GM23338 (cell line): Measurements from ENCODE around the gene IGFBP5. TPM values are rescaled to one million over a fixed set of nuclear protein-coding genes. Genes with fewer than 3 reads are reported as not detected.

Experiments used
- ATAC-seq: fragments of 200-7000 bp; cut with Tn5 transposase; 3 replicates; pipeline ENCODE4 v1.9.1; 2020
- DNase-seq: peaks from one replicate; pipeline ENCODE4 v3.0.0-alpha.2; 2015; ENCODE audit warnings: low spot score
- H2AFZ ChIP-seq: fragments of 200-600 bp; sonication (generic); 2 replicates; pipeline ENCODE4 v1.8.0; 2016; ENCODE audit warnings: antibody characterized with exemption, mild to moderate bottlenecking, moderate library complexity
- H3F3A ChIP-seq: fragments of 200-600 bp; sonication (generic); replicated peaks from 2 replicates; pipeline ENCODE4 v1.8.0; 2017; ENCODE audit warnings: antibody characterized with exemption, mixed run types, low read depth
- H3K27ac ChIP-seq: fragments of 200-600 bp; sonication (generic); 2 replicates; pipeline ENCODE4 v1.6.1; 2016; ENCODE audit warnings: low read depth
- H3K27me3 ChIP-seq: fragments of 200-600 bp; sonication (generic); 2 replicates; pipeline ENCODE4 v1.8.0; 2016; ENCODE audit warnings: mild to moderate bottlenecking, mixed run types, moderate library complexity; ENCODE audit not compliant: insufficient read depth
- H3K36me3 ChIP-seq: fragments of 200-600 bp; sonication (generic); 2 replicates; pipeline ENCODE4 v1.8.0; 2016; ENCODE audit warnings: mild to moderate bottlenecking; ENCODE audit not compliant: insufficient read depth
- H3K4me1 ChIP-seq: fragments of 200-600 bp; sonication (generic); 2 replicates; pipeline ENCODE4 v1.8.0; 2016; ENCODE audit warnings: mild to moderate bottlenecking, moderate library complexity; ENCODE audit not compliant: insufficient read depth
- H3K4me2 ChIP-seq: fragments of 200-600 bp; sonication (generic); 2 replicates; pipeline ENCODE4 v1.7.1; 2017; ENCODE audit warnings: mixed run types
- H3K4me3 ChIP-seq: fragments of 200-600 bp; sonication (generic); 2 replicates; pipeline ENCODE4 v1.6.1; 2016; ENCODE audit warnings: mixed run types
- H3K79me2 ChIP-seq: fragments of 200-600 bp; sonication (generic); replicated peaks from 2 replicates; pipeline ENCODE4 v1.8.0; 2017; ENCODE audit warnings: mild to moderate bottlenecking; ENCODE audit not compliant: insufficient read depth
- H3K9me2 ChIP-seq: fragments of 200-600 bp; sonication (generic); 2 replicates; pipeline ENCODE4 v1.8.0; 2017; ENCODE audit not compliant: insufficient read depth
- H4K20me1 ChIP-seq: fragments of 200-600 bp; sonication (generic); replicated peaks from 2 replicates; pipeline ENCODE4 v1.8.0; 2017; ENCODE audit warnings: mild to moderate bottlenecking; ENCODE audit not compliant: insufficient read depth
- H3K27ac Mint-ChIP-seq: 2 replicates; pipeline ENCODE4 v1.8.0; 2020; ENCODE audit warnings: inconsistent platforms, mild to moderate bottlenecking, moderate library complexity, mixed read lengths
- H3K27me3 Mint-ChIP-seq: 3 replicates; pipeline ENCODE4 v1.8.0; 2022; ENCODE audit warnings: low read depth, mild to moderate bottlenecking, moderate library complexity, mixed read lengths, inconsistent platforms; ENCODE audit not compliant: insufficient read depth, poor library complexity
- H3K36me3 Mint-ChIP-seq: 3 replicates; pipeline ENCODE4 v1.8.0; 2021; ENCODE audit warnings: low read depth, mild to moderate bottlenecking, inconsistent platforms, moderate library complexity, mixed read lengths
- H3K4me1 Mint-ChIP-seq: 3 replicates; pipeline ENCODE4 v1.8.0; 2020; ENCODE audit warnings: mild to moderate bottlenecking, inconsistent platforms, mixed read lengths
- H3K4me3 Mint-ChIP-seq: 3 replicates; pipeline ENCODE4 v1.8.0; 2021; ENCODE audit warnings: moderate library complexity, mild to moderate bottlenecking, inconsistent platforms, mixed read lengths
- H3K9me3 Mint-ChIP-seq: 3 replicates; pipeline ENCODE4 v1.8.0; 2020; ENCODE audit warnings: moderate library complexity, mild to moderate bottlenecking, inconsistent platforms, mixed read lengths
- EZH2 ChIP-seq: fragments of 200-600 bp; sonication (generic); IDR thresholded peaks from one replicate; pipeline ENCODE4 v1.8.0; 2017; ENCODE audit warnings: antibody characterized with exemption, mild to moderate bottlenecking, low read depth; ENCODE audit not compliant: unreplicated experiment
- JUNB ChIP-seq: IDR thresholded peaks from one replicate; pipeline ENCODE4 v1.6.1; 2016; ENCODE audit warnings: antibody characterized with exemption; ENCODE audit not compliant: unreplicated experiment
- NANOG ChIP-seq: IDR thresholded peaks from 2 replicates; pipeline ENCODE4 v1.6.1; 2016; ENCODE audit warnings: antibody characterized with exemption, borderline replicate concordance
- POLR2AphosphoS5 ChIP-seq: IDR thresholded peaks from 2 replicates; pipeline ENCODE4 v1.6.1; 2016; ENCODE audit warnings: antibody characterized with exemption, low read depth
- REST ChIP-seq: IDR thresholded peaks from one replicate; pipeline ENCODE4 v1.6.1; 2018; ENCODE audit warnings: antibody characterized with exemption; ENCODE audit not compliant: unreplicated experiment
- STAT1 ChIP-seq: IDR thresholded peaks from one replicate; pipeline ENCODE4 v1.6.1; 2016; ENCODE audit warnings: antibody characterized with exemption; ENCODE audit not compliant: unreplicated experiment
- ZNF331 ChIP-seq: fragments of 250-450 bp; sonication (Bioruptor Pico); IDR thresholded peaks from 2 replicates; pipeline ENCODE4 v1.5.0; 2020; ENCODE audit warnings: low read depth, mild to moderate bottlenecking, moderate library complexity
- polyA plus RNA-seq: library from polyadenylated mRNA; unstranded; fragments of >200 nt; fragmentation: Nextera tagmentation; extraction: Ambion mirVana; gene quantifications from 2 replicates; pipeline ENCODE4 v1.2.1, GENCODE V29; 2016
- total RNA-seq: library from RNA; depleted of rRNA; stranded (reverse); fragments of >200 nt; shearing (Covaris generic); gene quantifications from 2 replicates; pipeline ENCODE4 v1.2.3, GENCODE V29; 2014
- TF ChIP-seq, protein P1 (sequence below): fragments of 250-450 bp; sonication (Bioruptor Pico); IDR thresholded peaks from 2 replicates; pipeline ENCODE4 v1.5.0; 2020; ENCODE audit warnings: mild to moderate bottlenecking, moderate library complexity
- TF ChIP-seq, protein P2 (sequence below): IDR thresholded peaks from 2 replicates; pipeline ENCODE4 v1.6.1; 2016; ENCODE audit warnings: antibody characterized with exemption
- TF ChIP-seq, protein P3 (sequence below), 2 experiments: fragments of 200-600 bp in 1 of 2; sonication (generic) in 1 of 2; conservative IDR thresholded peaks; 2 replicates each; pipeline versions ENCODE4 v1.5.1 to v1.6.1; 2016 to 2017; ENCODE audit warnings: antibody characterized with exemption in 2 of 2, low read depth in 2 of 2, mild to moderate bottlenecking in 2 of 2, moderate library complexity in 1 of 2

The IGFBP5 gene
- total and polyA plus RNA-seq, 2 experiments from 2014 or later, result 0.70 to 2.5 TPM

DNA sequence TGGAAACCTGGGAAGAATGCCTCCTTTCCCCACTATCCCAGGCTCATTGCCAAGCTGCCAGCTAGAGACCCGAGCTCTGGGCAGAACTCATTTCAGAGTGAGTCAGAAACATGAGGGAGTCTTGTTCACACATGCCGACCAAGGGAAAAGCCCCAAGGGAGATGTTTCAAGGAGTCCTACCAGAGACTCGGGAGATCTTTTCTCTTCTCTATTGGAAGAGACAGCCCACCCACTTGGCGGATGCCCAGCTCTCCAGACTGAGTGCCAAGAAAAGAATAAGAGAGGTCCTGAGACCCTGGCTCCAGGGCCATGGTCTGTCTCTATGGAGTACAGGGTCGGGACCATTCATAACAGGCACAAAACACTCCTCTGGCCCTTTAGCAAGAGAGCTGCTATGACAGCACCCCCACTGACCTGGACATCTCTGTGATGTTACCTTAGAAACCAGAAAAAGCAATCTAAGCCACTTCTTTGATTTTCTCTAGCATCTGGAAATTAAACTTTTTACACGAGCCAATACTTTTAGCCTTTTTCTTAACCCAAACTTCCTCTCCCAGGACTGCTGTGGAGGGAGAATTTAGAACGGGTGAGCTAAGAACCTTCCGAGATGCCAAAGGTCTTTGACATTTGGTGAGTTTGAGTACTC lies 18.5 kb upstream of the IGFBP5 start:
- H3K27ac ChIP-seq, result no peak overlapping the region
- no peaks in the 10 kb centered on the region for H3K79me2 ChIP-seq
- H3F3A ChIP-seq, result no peaks in the 10 kb centered on the region
- no peaks in the 10 kb centered on the region for H3K36me3 Mint-ChIP-seq
- peaks cover 6% of the 10 kb centered on the region; the same call in 1 of the 3 replicates for H3K4me1 Mint-ChIP-seq
- no peaks in the 10 kb centered on the region for H4K20me1 ChIP-seq
- no peak for DNase-seq
- peaks cover 3% of the 10 kb centered on the region for H3K27me3 Mint-ChIP-seq
- H3K36me3 ChIP-seq, result no peaks in the 10 kb centered on the region
- TF ChIP-seq EZH2 (no peak), STAT1 (no peak), NANOG (no peak), ZNF331 (CRISPR knock-in tag) (no peak), REST (no peak), JUNB (no peak), POLR2AphosphoS5 (no peak)
- TF ChIP-seq, protein P1, sequence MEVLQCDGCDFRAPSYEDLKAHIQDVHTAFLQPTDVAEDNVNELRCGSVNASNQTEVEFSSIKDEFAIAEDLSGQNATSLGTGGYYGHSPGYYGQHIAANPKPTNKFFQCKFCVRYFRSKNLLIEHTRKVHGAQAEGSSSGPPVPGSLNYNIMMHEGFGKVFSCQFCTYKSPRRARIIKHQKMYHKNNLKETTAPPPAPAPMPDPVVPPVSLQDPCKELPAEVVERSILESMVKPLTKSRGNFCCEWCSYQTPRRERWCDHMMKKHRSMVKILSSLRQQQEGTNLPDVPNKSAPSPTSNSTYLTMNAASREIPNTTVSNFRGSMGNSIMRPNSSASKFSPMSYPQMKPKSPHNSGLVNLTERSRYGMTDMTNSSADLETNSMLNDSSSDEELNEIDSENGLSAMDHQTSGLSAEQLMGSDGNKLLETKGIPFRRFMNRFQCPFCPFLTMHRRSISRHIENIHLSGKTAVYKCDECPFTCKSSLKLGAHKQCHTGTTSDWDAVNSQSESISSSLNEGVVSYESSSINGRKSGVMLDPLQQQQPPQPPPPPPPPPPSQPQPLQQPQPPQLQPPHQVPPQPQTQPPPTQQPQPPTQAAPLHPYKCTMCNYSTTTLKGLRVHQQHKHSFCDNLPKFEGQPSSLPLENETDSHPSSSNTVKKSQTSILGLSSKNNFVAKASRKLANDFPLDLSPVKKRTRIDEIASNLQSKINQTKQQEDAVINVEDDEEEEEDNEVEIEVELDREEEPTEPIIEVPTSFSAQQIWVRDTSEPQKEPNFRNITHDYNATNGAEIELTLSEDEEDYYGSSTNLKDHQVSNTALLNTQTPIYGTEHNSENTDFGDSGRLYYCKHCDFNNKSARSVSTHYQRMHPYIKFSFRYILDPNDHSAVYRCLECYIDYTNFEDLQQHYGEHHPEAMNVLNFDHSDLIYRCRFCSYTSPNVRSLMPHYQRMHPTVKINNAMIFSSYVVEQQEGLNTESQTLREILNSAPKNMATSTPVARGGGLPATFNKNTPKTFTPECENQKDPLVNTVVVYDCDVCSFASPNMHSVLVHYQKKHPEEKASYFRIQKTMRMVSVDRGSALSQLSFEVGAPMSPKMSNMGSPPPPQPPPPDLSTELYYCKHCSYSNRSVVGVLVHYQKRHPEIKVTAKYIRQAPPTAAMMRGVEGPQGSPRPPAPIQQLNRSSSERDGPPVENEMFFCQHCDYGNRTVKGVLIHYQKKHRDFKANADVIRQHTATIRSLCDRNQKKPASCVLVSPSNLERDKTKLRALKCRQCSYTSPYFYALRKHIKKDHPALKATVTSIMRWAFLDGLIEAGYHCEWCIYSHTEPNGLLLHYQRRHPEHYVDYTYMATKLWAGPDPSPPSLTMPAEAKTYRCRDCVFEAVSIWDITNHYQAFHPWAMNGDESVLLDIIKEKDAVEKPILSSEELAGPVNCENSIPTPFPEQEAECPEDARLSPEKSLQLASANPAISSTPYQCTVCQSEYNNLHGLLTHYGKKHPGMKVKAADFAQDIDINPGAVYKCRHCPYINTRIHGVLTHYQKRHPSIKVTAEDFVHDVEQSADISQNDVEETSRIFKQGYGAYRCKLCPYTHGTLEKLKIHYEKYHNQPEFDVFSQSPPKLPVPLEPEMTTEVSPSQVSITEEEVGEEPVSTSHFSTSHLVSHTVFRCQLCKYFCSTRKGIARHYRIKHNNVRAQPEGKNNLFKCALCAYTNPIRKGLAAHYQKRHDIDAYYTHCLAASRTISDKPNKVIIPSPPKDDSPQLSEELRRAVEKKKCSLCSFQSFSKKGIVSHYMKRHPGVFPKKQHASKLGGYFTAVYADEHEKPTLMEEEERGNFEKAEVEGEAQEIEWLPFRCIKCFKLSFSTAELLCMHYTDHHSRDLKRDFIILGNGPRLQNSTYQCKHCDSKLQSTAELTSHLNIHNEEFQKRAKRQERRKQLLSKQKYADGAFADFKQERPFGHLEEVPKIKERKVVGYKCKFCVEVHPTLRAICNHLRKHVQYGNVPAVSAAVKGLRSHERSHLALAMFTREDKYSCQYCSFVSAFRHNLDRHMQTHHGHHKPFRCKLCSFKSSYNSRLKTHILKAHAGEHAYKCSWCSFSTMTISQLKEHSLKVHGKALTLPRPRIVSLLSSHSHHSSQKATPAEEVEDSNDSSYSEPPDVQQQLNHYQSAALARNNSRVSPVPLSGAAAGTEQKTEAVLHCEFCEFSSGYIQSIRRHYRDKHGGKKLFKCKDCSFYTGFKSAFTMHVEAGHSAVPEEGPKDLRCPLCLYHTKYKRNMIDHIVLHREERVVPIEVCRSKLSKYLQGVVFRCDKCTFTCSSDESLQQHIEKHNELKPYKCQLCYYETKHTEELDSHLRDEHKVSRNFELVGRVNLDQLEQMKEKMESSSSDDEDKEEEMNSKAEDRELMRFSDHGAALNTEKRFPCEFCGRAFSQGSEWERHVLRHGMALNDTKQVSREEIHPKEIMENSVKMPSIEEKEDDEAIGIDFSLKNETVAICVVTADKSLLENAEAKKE, result no peak
- TF ChIP-seq, protein P2, sequence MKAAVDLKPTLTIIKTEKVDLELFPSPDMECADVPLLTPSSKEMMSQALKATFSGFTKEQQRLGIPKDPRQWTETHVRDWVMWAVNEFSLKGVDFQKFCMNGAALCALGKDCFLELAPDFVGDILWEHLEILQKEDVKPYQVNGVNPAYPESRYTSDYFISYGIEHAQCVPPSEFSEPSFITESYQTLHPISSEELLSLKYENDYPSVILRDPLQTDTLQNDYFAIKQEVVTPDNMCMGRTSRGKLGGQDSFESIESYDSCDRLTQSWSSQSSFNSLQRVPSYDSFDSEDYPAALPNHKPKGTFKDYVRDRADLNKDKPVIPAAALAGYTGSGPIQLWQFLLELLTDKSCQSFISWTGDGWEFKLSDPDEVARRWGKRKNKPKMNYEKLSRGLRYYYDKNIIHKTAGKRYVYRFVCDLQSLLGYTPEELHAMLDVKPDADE, result no peak
- TF ChIP-seq, protein P3, sequence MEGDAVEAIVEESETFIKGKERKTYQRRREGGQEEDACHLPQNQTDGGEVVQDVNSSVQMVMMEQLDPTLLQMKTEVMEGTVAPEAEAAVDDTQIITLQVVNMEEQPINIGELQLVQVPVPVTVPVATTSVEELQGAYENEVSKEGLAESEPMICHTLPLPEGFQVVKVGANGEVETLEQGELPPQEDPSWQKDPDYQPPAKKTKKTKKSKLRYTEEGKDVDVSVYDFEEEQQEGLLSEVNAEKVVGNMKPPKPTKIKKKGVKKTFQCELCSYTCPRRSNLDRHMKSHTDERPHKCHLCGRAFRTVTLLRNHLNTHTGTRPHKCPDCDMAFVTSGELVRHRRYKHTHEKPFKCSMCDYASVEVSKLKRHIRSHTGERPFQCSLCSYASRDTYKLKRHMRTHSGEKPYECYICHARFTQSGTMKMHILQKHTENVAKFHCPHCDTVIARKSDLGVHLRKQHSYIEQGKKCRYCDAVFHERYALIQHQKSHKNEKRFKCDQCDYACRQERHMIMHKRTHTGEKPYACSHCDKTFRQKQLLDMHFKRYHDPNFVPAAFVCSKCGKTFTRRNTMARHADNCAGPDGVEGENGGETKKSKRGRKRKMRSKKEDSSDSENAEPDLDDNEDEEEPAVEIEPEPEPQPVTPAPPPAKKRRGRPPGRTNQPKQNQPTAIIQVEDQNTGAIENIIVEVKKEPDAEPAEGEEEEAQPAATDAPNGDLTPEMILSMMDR (conservative IDR thresholded peaks at IDR 0.05; ENCODE audit: low read depth in 2 of 2), result no peak
- H3K27me3 ChIP-seq, result no peaks in the 10 kb centered on the region
- H3K4me3 ChIP-seq, result no peak overlapping the region
- no peak overlapping the region for H3K4me3 Mint-ChIP-seq
- H3K9me3 Mint-ChIP-seq, result peaks cover 5% of the 10 kb centered on the region; the same call in 1 of the 3 replicates
- H3K9me2 ChIP-seq, result 0 out of 2 replicates have a peak, but pooled peaks cover under 1% of the 10 kb centered on the region
- no peak overlapping the region for H3K27ac Mint-ChIP-seq
- no peak overlapping the region for H3K4me2 ChIP-seq
- no peaks in the 10 kb centered on the region for H3K4me1 ChIP-seq
- no peak overlapping the region for H2AFZ ChIP-seq
- ATAC-seq, result no peak
